Spleen (tissue), 7 donors: ENCODE results near the gene C10orf62.

Experiments used
- CTCF ChIP-seq, 11 experiments: fragments of 200-600 bp in 7 of 11; fragments of 450-650 bp in 4 of 11; sonication (generic) in 4 of 11; IDR thresholded peaks in 8 of 11; conservative IDR thresholded peaks in 3 of 11; 1 replicate in 7 of 11; 2 replicates in 4 of 11; pipeline versions ENCODE4 v1.4.0 to v1.8.0; 2016 to 2021; ENCODE audit warnings: antibody characterized with exemption in 11 of 11, inconsistent platforms in 4 of 11, mild to moderate bottlenecking in 1 of 11
- POLR2A ChIP-seq, 3 donors: fragments of 450-650 bp; IDR thresholded peaks; one replicate each; pipeline ENCODE4 v1.5.1; 2017; ENCODE audit warnings: antibody characterized with exemption in 3 of 3, mild to moderate bottlenecking in 1 of 3
- POLR2AphosphoS5 ChIP-seq, 3 donors: sonication (generic); formaldehyde crosslinking; IDR thresholded peaks; one replicate each; pipeline ENCODE4 v1.5.1; 2017; ENCODE audit warnings: antibody characterized with exemption in 3 of 3
- donor health status: DM: no; HTN: no; CAD: no; lungs with moderate emphysema.
- donor health status: DM: no; HTN: no; CAD: no.
- donor health status: DM: no; HTN: no; CAD: no.

- TF ChIP-seq CTCF (IDR thresholded peaks at IDR 0.05 in 8 of 11, conservative IDR thresholded peaks at IDR 0.05 in 3 of 11): no peak
- TF ChIP-seq POLR2AphosphoS5 (IDR thresholded peaks at IDR 0.05): no peak
- TF ChIP-seq POLR2A (IDR thresholded peaks at IDR 0.05): no peak
Observed at GRCh38 chr10:97548828-97549455, 40.6 kb upstream of the C10orf62 start.
